OCI-LY1 (cell line): ENCODE results near the gene FNDC11.

Experiments used
- CTCF ChIP-seq: fragments of 200-600 bp; sonication (generic), shearing (Covaris generic); IDR thresholded peaks from 2 replicates; pipeline ENCODE4 v1.5.1; 2017; ENCODE audit warnings: mild to moderate bottlenecking, antibody characterized with exemption, low read length, moderate library complexity, mixed read lengths
- EZH2 ChIP-seq: fragments of 200-600 bp; sonication (generic), shearing (Covaris generic); IDR thresholded peaks from 2 replicates; pipeline ENCODE4 v1.8.0; 2017; ENCODE audit warnings: borderline replicate concordance, mixed run types, mild to moderate bottlenecking, antibody characterized with exemption, low read length, moderate library complexity, mixed read lengths

GRCh38 chr20:63561624-63562396 is 7.9 kb downstream of the FNDC11 start:
- TF ChIP-seq CTCF, result no peak
- no peak for TF ChIP-seq EZH2
